ENCODE measurements around the gene TBC1D14.
"Not testable (repeated sequence)": the region's sequence is repeated elsewhere in the genome, so short reads cannot be mapped to it uniquely, and the experiment has no call there.

The TBC1D14 gene

DNA sequence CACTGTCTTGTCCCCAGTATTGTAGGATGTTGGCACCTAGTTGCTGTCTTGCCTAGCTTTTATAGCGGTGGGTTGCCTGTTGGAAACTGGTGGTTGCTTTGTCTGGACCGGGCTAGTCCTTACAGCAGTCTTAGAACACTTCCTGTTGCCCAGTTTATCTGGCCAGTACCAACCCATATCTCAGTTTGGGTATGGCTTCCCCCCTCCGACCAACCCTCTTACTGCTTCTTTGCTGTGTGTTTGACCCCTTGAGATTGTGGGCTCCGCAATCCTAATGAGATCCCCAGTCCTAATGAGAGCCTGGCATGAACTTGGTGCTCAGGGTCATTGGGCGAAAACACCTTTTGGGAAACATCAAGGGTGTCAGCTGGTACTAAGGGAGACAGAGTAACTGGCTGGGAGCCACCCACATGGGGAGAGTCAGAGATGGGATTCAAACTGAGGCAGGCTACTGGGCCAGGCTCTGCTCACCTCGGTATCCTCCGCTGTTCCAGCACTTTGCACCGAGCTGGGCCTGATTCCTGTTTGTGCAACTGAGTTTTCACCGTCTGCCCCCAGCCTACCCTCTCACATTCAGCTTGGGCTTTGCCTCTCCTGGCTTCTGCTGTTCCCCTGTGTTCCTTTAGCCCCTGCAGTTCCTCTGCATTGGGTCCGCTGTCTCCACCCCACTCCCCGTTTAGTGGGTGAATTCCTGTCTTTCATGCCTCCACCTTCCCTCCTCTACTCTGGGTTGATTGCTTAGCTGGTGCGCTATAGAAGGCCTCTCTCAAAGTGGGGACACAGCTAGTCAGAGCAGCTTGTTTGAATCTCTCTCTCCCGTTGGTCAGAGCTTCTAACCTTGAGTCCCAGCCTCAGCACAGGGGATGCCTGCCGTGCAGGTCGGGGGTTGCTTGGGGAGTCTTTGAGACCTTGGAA lies 1.6 kb downstream of the TBC1D14 start:
- no peak for DNase-seq

DNA sequence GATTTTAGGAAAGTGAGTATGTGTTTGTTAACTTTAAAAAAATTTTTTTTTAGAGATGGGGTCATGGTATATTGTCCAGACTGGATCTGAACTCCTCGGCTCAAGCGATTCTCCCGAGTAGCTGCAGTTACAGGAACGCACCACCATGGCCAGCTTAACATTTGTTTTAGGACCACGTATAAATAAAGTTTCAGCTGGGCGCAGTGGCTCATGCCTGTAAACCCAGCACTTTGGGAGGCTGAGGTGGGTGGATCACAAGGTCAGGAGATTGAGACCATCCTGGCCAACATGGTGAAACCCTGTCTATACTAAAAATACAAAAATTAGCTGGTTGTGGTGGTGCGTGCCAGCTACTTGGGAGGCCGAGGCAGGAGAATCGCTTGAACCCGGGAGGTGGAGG lies 2.3 kb downstream of the TBC1D14 start:
- not testable (repeated sequence) for DNase-seq

DNA sequence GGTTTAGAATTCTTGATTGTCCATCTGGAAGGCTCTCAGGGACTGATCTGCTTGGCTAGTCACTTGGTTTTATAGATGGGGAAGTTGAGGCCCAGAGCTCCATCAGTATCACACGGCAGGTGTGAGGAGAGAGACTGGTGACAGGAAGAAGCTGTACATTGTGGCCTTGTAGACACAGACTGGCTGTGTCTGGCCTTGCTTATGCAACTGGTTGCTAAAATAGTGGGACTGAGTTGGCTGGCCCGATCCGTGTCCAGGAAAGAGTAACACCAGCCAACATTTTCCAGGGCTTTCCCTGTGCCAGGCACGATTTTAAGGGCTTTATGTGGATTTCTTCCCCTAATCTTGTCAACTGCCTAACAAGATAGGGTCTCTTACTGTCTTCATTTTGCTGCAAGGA lies 2.8 kb downstream of the TBC1D14 start:
- no peak for DNase-seq

DNA sequence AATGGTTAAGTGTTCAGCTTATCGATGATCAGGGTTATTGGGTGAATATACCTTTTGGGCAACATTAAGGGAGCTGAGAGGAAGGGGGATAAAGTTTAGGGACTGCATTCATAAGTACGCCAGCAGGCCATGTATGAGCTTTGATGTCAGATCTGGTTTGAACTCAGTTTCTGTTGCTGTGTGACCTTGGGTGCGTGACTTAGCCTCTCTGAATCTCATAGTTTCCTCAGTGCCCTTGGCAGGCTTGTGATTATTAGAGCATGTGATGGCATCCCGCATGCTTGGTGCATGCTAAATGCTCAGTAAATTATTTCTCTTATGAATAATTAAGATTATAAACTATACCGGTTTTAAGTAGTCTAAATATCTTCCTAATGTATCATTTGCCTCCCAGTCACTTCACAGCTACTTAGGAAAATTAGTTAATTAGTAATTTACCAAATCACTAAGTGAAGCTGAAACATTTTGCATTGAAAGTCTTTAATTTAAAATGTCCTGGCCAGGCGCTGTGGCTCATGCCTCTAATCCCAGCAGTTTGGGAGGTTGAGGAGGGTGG lies 3.8 kb downstream of the TBC1D14 start:
- DNase-seq = no peak

DNA sequence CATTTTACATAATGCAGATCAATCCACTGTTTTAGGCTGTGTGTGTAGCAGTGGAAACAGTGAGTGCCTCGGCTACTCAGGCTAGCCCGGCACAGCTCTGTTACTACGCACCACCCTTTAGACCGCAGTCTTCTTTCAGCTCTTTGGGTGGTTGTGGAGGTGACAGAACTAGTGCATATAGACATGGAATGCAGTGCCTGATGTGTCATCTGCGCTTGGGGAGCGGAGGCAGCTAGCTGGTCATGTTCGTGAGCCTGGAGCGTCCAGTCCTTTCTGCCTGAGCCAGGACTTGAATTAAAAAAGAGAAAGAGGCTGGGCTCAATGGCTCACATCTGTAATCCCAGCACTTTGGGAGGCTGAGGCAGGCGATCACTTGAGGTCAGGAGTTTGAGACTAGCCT lies 4.8 kb downstream of the TBC1D14 start:
- no peak for DNase-seq

DNA sequence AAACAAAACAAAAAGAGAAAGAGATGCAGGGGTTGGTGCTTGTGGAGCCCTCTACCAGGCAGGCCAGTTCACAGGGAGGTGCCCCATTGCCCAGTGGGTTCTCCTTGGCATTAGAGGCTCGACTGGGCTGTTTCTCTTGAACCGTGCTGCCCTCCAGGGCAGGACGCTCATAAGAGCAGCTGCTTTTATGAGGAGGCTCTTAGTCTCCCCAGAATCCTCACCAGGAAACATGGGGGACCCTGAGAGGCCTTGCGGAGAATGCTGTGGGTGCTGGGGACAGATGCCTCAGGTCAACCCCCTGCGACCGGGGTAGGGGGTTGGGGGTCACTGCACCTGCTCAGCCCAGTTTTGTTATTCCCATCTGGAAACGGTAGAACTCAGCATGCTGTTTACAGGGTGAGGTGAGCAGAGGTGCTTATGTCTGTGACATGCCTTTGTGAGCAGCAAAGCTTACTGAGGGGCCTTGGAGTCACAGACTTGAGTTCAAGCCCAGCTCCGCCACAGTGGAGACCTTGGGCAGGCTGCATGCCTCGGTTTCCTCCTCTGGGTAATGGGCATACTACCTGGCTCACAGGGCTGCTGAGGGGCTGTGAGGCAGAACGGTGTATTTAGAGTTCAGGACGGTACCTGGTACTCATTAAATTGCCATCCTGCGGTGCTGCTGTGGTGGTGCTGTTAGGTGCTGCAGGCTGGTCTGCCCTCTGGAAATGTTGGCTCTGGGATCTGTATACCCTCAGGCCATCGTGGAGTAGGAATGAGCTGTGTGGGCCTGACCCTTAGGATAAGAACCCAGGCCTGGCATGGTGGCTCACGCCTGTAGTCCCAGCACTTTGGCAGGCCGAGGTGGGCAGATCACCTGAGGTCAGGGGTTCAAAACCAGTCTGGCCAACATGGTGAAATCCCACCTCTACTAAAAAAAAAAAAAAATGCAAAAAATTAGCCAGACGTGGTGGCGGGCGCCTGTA lies 5.7 kb downstream of the TBC1D14 start:
- no peak for DNase-seq

DNA sequence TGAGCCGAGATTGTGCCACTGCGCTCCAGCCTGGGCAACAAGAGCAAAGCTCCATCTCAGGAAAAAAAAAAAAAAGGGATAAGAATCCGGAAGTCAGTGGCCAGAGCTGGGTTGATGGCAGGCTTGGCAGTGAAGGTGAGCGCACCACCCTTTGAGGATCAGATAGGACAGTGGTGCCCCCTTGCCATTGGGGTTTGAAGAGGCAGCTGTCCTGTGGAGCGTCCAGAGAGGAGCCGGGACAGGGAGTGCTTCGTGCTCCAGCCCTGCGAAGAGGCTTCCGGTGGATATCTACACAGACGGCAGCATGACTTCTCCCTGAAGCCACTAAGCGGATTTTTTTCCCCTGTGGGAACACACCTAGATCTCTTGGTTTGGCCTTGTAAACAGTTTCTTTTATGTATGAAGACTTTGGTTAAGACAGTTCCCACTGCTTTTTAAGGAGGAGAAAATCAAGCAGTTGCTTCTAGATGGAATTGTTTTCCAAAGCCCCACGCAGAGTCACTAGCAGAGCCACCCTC lies 6.5 kb downstream of the TBC1D14 start:
- DNase-seq = no peak

DNA sequence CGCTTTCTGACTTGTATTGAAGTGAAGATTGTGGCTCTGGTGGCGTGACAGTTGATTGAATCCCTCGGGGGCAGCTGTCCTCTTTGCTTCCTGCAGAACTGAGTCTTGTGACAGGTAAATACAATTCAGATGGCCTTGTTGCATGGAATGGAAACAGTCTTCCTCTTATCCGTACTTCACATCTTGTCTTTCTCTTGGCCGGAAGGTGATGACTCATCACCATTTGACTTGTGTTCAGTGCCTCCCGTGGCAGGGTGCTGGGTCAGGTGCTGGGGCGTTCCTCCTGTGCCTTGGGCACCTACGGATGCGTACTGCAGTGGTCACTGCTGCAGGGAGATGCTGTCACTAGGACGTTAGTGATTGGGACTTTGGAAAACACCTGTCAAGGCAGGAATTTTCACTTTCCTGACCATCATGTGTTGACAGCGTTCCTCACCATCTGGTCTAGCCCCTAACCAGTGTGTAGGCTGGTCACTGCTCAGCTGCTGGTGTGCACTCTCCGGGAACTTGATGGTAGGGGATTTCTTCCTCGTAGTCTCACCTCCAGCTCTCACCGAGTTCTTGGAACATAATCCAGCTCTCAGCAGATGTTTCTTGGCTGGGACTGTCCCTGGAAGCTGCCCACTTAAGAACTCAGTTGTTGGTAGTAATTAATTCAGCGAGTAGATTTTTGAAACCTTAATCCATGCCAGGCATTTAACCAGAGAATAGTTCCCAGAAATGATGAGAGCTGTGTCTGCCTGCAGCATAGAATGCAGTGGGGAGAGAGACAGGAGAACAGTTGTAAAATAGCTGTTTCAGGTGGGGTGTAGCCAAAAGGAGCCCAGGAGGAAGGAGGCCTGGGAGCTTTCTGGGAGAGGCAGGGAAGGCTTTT lies 7.2 kb downstream of the TBC1D14 start:
- no peak for DNase-seq

DNA sequence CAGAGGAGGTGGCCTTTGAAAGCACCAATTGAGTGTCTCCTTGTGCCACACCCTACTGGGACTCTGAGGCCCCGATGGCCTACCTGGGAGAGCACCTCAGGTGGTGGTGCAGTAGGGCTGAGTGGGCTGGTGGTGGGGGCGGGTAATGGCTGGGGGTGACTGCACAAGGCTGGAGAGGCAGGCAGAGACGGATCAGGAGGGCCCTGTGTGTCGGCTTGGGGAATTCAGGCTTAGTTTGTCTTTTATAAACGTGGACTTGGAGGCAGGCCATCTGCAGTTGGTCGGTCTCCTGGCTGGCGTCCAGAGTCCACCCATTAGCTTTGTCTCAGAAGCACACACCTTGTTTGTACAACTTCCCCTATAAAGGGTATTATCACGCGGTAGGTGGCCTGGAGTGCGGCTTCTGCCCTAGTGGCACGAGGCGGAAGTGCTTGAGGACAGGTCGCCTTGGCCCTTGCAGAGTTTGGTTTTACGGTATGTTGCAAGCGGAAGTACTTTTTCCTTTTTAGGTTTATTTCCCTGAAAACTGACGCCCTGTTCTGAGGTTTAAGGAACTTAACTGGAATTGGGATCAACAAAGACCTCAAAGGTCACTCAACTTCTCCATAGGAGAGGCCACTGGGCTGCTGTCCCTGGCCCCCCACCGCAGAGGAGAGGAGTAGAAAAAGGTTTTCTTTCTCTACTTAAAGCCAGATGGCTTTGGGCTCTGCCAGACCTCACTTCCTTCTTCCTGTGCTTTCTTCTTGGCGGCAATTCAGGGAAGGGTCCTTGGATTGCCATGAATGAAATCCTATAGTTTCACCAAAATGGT lies 8.0 kb downstream of the TBC1D14 start:
- DNase-seq = peak; percentile 74 to 77

DNA sequence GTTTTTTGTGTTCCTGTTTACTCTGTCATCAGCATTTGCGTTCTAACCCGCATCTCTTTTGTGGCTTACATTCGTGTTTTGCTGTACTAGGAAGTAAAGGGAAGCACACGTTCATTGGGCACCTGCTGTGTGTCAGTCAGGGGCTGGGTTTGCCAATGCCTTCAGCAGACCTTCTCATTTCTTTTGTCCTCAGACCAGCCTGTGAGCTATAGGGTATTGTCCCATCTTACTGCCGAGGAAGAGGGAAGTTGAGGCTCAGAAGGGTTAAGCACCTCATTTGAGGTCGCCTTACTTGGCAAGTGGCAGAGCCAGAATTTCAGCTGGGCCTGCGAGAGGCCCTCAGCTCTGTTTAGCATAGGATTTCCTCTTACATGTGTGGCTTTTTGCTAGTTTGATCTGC lies 8.7 kb downstream of the TBC1D14 start:
- DNase-seq = no peak

DNA sequence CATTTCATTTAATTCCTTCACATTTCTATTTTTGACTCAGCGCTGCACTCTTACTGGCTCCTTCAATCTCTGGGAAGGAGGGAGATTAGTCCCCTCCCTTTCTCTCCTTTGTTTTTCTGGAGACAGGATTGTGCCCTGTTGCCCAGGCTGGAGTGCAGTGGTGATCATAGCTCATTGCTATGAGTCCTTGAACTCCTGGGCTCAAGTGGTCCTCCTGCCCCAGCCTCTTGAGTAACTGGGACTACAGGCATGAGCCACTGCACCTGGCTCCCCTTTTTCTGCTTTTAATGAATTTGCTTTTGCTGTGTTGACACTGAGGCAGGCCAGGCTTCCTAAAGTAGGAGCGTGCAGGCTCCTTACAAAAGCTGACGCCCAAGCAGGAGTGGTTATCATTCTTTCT lies 10.5 kb downstream of the TBC1D14 start:
- peak in 1 of 2 experiments; percentile 12 for DNase-seq

DNA sequence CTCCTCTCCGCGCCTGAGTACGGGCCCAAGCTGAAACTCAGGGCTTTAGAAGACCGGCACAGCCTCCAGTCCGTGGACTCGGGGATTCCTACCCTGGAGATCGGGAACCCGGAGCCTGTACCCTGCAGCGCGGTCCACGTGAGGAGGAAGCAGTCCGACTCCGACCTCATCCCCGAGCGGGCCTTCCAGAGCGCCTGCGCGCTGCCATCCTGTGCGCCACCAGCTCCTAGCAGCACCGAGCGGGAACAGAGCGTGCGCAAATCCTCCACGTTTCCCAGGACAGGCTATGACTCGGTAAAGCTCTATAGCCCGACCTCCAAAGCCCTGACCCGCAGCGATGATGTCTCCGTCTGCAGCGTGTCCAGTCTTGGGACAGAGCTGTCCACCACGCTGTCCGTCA lies 13.9 kb downstream of the TBC1D14 start:
- no peak for DNase-seq

DNA sequence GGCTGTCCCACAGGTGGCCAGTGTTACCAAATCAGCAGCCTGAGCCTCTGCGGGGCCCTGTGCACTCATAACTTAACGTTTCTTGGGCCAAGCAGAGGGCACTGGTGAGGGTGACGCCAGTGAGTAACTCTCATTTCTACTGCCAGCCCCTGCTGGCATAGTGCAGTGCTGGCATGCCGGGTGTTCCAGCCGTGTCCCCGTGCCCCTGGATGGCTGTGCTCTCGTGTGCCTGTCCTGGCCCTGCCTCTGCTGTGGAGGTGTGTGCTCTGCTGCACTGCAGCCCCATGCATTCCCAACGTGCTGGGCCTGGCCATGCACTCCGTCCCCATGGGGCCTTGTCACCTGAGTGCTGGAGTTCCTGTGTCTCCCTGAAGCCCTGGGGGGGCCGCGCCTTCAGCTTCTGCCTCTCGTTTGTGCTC lies 14.7 kb downstream of the TBC1D14 start:
- no peak for DNase-seq

DNA sequence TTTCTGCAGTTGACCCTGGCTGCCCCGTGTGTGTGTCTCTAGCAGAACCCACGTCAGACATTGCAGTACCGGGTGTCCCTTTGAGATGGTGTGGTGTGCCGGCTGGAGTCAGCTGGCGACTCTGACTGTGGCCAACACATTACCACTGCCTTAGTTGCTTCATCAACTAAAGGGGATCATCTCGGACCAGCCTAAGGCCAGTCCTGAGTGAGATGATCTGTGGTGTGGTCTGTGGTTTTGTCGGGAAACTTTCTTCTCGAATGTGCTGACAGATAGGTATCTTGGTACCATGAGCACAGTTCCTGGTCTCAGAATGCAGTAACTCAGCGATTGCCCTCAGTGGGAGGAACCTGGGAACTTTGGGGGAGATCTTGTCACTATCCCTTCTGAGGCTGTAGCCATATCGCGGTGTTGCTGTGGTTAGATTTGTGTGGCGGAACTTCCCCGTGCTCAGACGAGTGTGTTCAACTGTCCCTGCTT lies 15.8 kb downstream of the TBC1D14 start:
- no peak for DNase-seq

DNA sequence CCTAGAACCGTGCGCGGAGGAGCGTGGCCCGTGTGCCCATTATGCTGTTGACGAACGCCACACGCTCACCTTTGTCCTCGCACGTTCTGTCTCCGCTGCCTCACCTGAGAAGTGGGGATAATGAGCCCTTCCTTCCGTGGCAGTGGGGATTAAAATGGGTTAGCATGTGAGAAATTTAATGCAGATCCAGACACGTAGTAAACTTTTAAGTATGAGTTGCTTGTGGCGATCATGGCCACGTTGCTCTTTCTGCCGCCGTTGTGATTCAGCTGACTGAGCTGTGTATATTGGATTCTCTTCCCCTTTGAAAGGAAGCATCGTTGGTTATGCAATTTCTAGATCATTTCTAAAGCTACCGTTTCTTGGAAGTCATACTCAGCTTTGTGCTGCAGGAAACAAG lies 16.5 kb downstream of the TBC1D14 start:
- no peak for DNase-seq

DNA sequence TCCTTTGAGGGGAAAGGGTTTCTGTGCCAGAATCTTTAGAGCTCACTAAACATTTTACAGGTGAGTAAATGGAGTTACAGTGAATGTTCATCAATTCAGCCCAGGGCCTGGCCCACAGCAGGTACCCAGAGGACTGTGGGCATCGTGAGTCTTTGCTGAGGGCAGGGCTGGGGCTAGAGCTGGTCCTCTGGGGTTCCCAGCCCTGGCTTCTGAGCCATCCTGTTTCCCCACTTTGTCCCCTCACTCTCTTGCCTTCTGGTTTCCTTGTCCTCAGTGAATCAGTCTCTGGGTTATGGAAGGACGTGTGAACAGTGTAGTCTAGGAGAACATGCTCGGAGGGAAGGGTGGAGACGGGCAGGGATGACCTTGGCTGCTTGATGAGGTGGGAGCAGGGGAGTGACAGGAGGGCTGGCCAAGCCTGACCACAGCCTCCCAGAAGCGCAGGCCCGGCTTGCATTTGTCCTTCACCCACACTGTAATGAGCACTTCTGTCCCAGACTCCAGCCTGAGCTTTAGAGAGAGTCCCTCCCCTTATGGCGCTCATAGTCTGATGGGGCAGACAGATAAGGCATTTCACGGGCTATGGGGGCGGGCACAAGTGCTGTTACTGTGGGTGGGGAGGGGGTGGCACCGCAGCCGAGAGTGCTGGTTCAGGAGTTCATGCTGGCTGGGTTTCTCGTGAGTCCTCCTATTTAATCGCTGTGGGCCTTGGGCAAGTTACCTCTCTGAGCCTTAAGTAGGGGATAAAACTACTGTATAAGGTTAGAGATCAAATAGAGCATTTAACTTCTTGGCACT lies 17.3 kb downstream of the TBC1D14 start:
- no peak for DNase-seq

DNA sequence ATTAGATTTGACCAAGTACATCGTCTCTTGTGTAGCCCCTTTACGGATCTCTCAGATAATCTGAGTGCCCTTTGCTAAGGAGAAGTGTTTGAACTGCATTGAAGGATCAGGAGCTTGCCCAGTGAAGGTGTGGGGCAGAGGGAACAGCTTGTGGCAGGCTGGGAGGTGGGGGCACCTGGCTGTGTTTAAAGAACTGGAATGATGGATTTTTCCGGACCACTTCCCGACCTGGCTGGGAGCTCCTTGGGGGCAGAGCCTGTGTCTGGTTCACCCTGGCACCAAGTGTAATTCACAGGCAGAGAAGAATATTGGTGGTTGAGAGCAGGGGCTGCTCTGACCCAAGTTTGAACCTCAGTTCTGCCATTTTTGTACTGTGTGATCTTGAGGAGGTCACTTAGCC lies 18.5 kb downstream of the TBC1D14 start:
- DNase-seq = no peak

DNA sequence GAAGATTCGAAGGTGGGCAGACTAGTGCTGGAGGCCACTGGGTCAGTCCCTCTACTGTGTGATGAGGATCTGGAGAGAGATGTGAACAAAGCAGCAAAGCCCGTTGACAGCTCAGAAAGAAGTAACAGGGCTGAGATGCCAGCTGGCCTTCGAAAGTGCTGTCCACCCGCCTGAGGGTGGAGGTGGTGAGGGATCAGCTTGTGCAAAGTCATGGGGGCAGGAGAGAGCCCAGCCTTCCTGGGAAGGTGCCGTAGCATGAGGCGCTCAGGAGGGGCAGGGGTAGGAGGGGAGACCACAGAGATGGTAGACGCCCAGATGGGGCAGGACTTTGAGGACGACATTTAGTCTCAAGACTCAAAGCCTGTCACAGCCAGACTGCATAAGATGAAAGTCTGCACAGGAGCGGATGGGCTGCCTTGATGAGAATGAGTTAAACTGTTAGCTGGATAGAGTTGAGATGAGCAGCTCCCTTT lies 19.7 kb downstream of the TBC1D14 start:
- no peak for DNase-seq

DNA sequence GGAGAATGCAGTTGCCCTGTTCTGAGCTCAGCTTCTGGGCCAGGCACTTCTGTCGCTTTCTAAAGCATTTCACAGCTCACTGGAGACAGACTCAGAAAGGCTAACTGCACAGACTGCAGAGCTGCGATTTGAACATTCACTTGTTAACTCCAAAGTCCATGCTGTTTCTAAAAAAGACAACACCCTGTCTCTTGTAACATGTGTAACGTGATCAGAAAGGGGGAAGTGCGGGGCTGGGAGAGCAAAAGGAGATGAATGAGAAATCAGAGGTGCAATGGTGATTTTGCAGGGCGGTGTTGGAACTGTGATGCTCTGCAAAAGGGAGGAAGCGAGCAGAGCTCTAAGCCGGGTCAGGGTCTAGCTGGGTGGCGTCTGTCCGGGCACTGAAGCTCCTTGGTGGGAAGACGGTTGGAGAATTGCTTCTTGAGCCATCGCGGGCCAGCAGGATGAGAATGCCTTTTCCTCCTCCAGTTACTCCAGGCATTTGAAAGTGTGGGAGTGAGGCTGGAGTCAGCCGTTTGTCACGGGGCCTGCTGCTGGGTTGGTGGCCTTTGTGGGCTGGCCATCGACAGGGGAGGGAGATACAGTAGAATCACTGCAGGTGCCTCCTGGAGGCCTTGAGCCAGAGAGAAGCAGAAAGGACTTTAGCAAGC lies 20.3 kb downstream of the TBC1D14 start:
- no peak for DNase-seq

DNA sequence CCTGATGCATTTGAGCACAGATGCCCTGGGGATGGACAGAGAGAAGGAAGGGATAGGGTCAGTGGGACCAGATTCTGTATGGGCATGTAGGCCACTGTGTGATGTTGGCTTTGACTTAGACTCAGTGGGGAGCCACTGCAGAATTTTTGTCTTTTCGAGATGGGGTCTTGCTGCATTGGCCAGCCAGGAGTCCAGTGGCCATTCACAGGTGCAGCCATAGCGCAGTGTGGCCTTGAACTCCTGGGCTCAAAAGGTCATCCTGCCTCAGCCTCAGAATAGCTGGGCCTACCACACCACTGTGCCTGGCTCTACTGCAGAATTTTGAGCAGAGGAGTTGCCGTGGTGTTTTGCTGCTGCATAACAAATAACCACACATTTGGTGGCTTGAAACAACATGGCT lies 22.8 kb downstream of the TBC1D14 start:
- no peak for DNase-seq
